ENCODE data around the gene FOLR2.

DNA sequence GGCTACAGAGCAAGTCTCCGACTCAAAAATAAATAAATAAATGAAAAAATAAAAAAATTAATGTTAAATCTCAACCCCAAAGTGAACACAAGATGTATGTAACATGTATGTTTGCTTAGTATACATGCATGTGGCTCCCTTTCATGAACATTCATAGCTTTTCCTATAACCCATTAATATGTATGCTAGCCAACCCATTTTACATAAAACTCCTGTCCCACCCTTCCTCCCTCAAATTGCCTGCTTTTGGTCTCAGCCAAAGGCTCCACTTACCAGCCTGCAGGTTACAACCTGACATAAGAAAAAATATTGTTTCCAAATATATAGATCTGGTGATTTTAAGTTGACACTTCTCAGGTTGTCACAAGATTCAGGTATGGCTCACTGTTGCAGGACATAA, 28.3 kb upstream of the FOLR2 start:
- TF ChIP-seq, protein P1, sequence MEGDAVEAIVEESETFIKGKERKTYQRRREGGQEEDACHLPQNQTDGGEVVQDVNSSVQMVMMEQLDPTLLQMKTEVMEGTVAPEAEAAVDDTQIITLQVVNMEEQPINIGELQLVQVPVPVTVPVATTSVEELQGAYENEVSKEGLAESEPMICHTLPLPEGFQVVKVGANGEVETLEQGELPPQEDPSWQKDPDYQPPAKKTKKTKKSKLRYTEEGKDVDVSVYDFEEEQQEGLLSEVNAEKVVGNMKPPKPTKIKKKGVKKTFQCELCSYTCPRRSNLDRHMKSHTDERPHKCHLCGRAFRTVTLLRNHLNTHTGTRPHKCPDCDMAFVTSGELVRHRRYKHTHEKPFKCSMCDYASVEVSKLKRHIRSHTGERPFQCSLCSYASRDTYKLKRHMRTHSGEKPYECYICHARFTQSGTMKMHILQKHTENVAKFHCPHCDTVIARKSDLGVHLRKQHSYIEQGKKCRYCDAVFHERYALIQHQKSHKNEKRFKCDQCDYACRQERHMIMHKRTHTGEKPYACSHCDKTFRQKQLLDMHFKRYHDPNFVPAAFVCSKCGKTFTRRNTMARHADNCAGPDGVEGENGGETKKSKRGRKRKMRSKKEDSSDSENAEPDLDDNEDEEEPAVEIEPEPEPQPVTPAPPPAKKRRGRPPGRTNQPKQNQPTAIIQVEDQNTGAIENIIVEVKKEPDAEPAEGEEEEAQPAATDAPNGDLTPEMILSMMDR (IDR thresholded peaks at IDR 0.05), result no peak
- no peak for TF ChIP-seq POLR2AphosphoS5 (IDR thresholded peaks at IDR 0.05; ENCODE audit: low read depth, low read length)

Data from Panc1 (cell line).